ENCODE results near the gene TELO2. TPM values are rescaled to one million over a fixed set of nuclear protein-coding genes. Genes with fewer than 3 reads are reported as not detected.

TELO2 gene
- total and polyA plus RNA-seq, 12 donors: 14.5 to 50.5 (median 20.8) TPM

GRCh38 chr16:1444730-1445517, 48.2 kb upstream of the TELO2 start:
- 88 to 90% methylated on average over 47 to 48 of the region's 48 CpGs for WGBS, 2 donors
- ATAC-seq (no peak), DNase-seq (no peak)
- H3K9me3 ChIP-seq: no peaks in the 10 kb centered on the region
- H3K27me3 ChIP-seq: no peaks in the 10 kb centered on the region
- H3K4me3 ChIP-seq: no peak overlapping the region
- no peak overlapping the region for H3K27ac ChIP-seq
- intact Hi-C loops (cut with DNase I): no loop called here
- no peaks in the 10 kb centered on the region for H3K4me1 ChIP-seq
- TF ChIP-seq, protein P1, sequence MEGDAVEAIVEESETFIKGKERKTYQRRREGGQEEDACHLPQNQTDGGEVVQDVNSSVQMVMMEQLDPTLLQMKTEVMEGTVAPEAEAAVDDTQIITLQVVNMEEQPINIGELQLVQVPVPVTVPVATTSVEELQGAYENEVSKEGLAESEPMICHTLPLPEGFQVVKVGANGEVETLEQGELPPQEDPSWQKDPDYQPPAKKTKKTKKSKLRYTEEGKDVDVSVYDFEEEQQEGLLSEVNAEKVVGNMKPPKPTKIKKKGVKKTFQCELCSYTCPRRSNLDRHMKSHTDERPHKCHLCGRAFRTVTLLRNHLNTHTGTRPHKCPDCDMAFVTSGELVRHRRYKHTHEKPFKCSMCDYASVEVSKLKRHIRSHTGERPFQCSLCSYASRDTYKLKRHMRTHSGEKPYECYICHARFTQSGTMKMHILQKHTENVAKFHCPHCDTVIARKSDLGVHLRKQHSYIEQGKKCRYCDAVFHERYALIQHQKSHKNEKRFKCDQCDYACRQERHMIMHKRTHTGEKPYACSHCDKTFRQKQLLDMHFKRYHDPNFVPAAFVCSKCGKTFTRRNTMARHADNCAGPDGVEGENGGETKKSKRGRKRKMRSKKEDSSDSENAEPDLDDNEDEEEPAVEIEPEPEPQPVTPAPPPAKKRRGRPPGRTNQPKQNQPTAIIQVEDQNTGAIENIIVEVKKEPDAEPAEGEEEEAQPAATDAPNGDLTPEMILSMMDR (IDR thresholded peaks at IDR 0.05): no peak
- H3K36me3 ChIP-seq: peaks cover 0 to 48% (median 14%) of the 10 kb centered on the region in 9 donors

GRCh38 chr16:1445518-1446203, 47.5 kb upstream of the TELO2 start:
- WGBS, 2 donors: 87 to 90% methylated on average over 25 of the region's 25 CpGs
- ATAC-seq (no peak), DNase-seq (no peak)
- Histone ChIP-seq H3K9me3 (no peaks in the 10 kb centered on the region), H3K36me3 (peaks cover 0 to 56% (median 19%) of the 10 kb centered on the region in 9 donors), H3K4me3 (no peak overlapping the region), H3K27ac (no peak overlapping the region), H3K27me3 (no peaks in the 10 kb centered on the region), H3K4me1 (no peaks in the 10 kb centered on the region)
- TF ChIP-seq, protein P1 (IDR thresholded peaks at IDR 0.05): no peak
- intact Hi-C loops (cut with DNase I): no loop called here

- Histone ChIP-seq H3K27ac (no peak overlapping the region), H3K4me3 (no peak overlapping the region), H3K36me3 (peaks cover 0 to 64% (median 22%) of the 10 kb centered on the region in 9 donors), H3K4me1 (no peaks in the 10 kb centered on the region), H3K27me3 (no peaks in the 10 kb centered on the region), H3K9me3 (no peaks in the 10 kb centered on the region)
- TF ChIP-seq, protein P1 (IDR thresholded peaks at IDR 0.05): no peak
- WGBS, 2 donors: 92 to 93% methylated on average over 41 of the region's 41 CpGs
- ATAC-seq (peak in 1 of 8 donors; percentile 5), DNase-seq (no peak)
- intact Hi-C loops (cut with DNase I): no loop called here
Observed at GRCh38 chr16:1446296-1447080, 46.7 kb upstream of the TELO2 start.

DNA sequence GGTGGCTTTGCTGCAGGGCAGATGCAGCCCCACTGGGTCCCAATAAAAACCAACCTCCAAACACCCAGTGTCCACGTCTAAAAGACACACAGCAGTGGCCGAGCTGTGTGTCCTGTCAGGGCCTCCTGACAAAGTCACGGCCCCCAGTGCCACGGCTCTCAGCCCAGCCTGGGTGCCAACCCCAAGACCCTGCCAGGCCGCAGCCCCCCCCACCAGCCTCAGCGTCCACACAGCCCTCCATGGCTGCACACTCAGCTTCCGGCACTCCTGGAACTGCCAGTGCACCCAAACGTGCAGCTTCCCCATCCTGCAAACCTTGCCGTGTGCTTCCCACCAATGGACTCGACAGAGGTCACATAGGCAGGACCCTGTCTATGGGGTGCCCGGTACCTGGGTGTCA, 45.2 kb upstream of the TELO2 start:
- DNase-seq (no peak), ATAC-seq (no peak)
- Histone ChIP-seq H3K27ac (no peak overlapping the region), H3K27me3 (no peaks in the 10 kb centered on the region), H3K4me1 (no peaks in the 10 kb centered on the region), H3K4me3 (no peak overlapping the region), H3K9me3 (no peaks in the 10 kb centered on the region), H3K36me3 (peaks cover 0 to 79% (median 33%) of the 10 kb centered on the region in 9 donors)
- TF ChIP-seq, protein P1 (IDR thresholded peaks at IDR 0.05): no peak
- WGBS, 2 donors: 93 to 95% methylated on average over 11 of the region's 11 CpGs
- intact Hi-C loops (cut with DNase I): no loop called here
